Measurements from ENCODE around the gene RILPL2.
"Not testable (repeated sequence)": the region's sequence is repeated elsewhere in the genome, so short reads cannot be mapped to it uniquely, and the experiment has no call there.

RILPL2 gene

GRCh38 chr12:123401753-123402683 is 34.5 kb downstream of the RILPL2 start:
- DNase-seq (ENCODE audit: low spot score): no peak

- DNase-seq (ENCODE audit: low spot score): no peak
Measured at GRCh38 chr12:123399255-123399617, 37.2 kb downstream of the RILPL2 start.

GRCh38 chr12:123398550-123399254 is 37.8 kb downstream of the RILPL2 start:
- no peak for DNase-seq (ENCODE audit: low spot score)

GRCh38 chr12:123398177-123398549 is 38.3 kb downstream of the RILPL2 start:
- DNase-seq (ENCODE audit: low spot score): no peak

- DNase-seq (ENCODE audit: low spot score): no peak
Measured at GRCh38 chr12:123397400-123397799, 39.1 kb downstream of the RILPL2 start.

GRCh38 chr12:123396954-123397353 is 39.5 kb downstream of the RILPL2 start:
- no peak for DNase-seq (ENCODE audit: low spot score)

GRCh38 chr12:123396543-123396942 is 39.9 kb downstream of the RILPL2 start:
- no peak for DNase-seq (ENCODE audit: low spot score)

GRCh38 chr12:123395236-123395635 is 41.2 kb downstream of the RILPL2 start:
- DNase-seq (ENCODE audit: low spot score): no peak

- no peak for DNase-seq (ENCODE audit: low spot score)
Measured at GRCh38 chr12:123393747-123394146, 42.7 kb downstream of the RILPL2 start.

- DNase-seq (ENCODE audit: low spot score): no peak
Measured at GRCh38 chr12:123391546-123392343, 44.7 kb downstream of the RILPL2 start.

- DNase-seq (ENCODE audit: low spot score): no peak
Measured at GRCh38 chr12:123390498-123391426, 45.7 kb downstream of the RILPL2 start.

GRCh38 chr12:123389560-123390351 is 46.7 kb downstream of the RILPL2 start:
- DNase-seq (ENCODE audit: low spot score): no peak

GRCh38 chr12:123388951-123389559 is 47.4 kb downstream of the RILPL2 start:
- no peak for DNase-seq (ENCODE audit: low spot score)

- peak; percentile 75 for DNase-seq (ENCODE audit: low spot score)
Measured at GRCh38 chr12:123388177-123388950, 48.1 kb downstream of the RILPL2 start.

GRCh38 chr12:123387508-123388176 is 48.8 kb downstream of the RILPL2 start:
- no peak for DNase-seq (ENCODE audit: low spot score)

GRCh38 chr12:123385536-123385935 is 50.9 kb downstream of the RILPL2 start:
- DNase-seq (ENCODE audit: low spot score): not testable (repeated sequence)

GRCh38 chr12:123384994-123385376 is 51.5 kb downstream of the RILPL2 start:
- no peak for DNase-seq (ENCODE audit: low spot score)

- no peak for DNase-seq (ENCODE audit: low spot score)
Measured at GRCh38 chr12:123384318-123384993, 52.0 kb downstream of the RILPL2 start.

Measured in activated CD4-positive, alpha-beta T cell treated with anti-CD3 and anti-CD28 coated beads, Interleukin-2, Interleukin-4, amounts not matched to agents 100 ng/mL and 50 ng/mL, durations not matched to agents 16 hours and 8 hours (primary cell).